ENCODE results near the gene ACBD6. TPM values are rescaled to one million over a fixed set of nuclear protein-coding genes. Genes with fewer than 3 reads are reported as not detected.

The ACBD6 gene
- total RNA-seq, 1 experiment from 2014 or later, result 58.4 TPM

DNA sequence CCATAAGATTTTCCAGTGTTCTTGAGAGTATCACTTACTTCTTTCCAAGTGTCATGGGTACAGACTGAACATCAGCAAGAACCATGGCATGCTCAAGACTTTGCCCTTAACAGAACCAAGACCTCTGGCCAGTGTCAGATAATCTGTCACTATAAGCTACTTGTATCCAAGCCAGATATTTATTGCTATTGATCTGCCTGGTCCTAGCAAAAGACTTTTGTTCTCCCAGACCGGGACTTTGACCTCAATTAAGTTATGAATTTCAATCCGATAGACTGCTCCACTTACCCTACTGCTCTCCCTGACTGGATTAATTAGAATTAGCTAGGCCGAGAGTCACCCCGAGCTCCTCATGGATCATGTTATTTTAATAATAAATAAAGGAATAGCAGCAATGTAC, 129.6 kb downstream of the ACBD6 start:
- no peak for DNase-seq (ENCODE audit: low spot score)

DNA sequence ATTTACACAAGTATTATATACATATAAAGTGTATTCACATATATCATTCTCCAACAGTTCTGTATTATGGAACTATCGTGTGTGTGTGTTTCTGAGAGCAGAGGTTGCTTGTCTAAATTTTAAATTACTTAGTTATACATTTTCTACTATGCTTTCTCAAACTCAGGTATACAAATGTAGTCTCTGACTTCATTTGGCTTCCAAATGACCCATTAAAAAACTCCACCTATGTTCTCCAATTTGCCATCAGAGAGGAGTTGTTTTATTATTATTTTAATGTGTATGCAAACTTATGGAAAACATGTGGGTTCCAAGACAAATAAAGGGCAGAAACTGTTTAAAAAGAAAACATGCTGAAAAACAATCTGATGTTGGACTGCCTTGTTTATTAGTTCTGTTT, 131.8 kb downstream of the ACBD6 start:
- DNase-seq (ENCODE audit: low spot score), result no peak

- no peak for DNase-seq (ENCODE audit: low spot score)
Measured at GRCh38 chr1:180370188-180370587, 132.2 kb downstream of the ACBD6 start.

DNA sequence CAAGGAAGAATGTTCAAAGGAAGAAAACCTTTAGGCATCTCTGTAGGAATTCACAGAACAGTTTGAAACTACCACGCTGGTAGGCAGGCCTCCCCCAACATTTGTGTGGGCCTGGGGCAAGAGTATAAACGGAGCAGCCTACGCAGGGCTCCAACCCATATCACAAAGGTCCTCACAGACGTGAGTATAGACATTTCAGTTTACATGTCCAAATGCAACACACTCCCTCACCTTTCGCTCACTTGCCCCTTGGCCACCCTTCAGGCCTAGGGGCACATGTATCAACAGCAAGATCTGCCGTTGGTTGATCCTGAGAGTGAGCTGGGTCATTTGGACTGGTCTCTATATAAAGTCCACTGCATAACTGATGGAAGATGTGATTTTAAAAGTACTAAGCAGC, 133.3 kb downstream of the ACBD6 start:
- no peak for DNase-seq (ENCODE audit: low spot score)

GRCh38 chr1:180366371-180367068, 135.9 kb downstream of the ACBD6 start:
- no peak for DNase-seq (ENCODE audit: low spot score)

- DNase-seq (ENCODE audit: low spot score), result peak; percentile 38
Measured at GRCh38 chr1:180365039-180365438, 137.3 kb downstream of the ACBD6 start.

GRCh38 chr1:180363246-180363995, 139.0 kb downstream of the ACBD6 start:
- DNase-seq (ENCODE audit: low spot score), result no peak

GRCh38 chr1:180360333-180361075, 141.9 kb downstream of the ACBD6 start:
- no peak for DNase-seq (ENCODE audit: low spot score)

GRCh38 chr1:180358649-180359048, 143.7 kb downstream of the ACBD6 start:
- DNase-seq (ENCODE audit: low spot score), result no peak

DNA sequence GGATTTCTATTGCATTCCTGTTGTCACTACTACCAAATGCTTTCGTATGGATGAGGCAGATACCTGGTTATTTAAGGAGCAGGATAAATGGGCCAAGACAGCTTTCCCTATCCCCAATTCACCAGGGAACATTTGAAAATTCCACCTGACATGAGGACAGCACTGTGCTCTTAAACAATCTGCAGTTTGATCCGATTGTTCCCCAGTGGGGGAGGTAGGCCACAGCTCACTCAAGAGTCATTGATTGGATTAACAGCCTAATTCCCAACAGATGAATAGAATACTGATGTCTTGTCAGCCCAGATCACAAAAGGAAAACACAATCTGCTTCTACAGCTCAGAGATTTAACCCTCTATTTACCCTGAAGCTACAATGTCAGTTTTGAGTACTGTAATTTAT, 148.4 kb downstream of the ACBD6 start:
- no peak for DNase-seq (ENCODE audit: low spot score)

- no peak for DNase-seq (ENCODE audit: low spot score)
Measured at GRCh38 chr1:180352588-180352987, 149.8 kb downstream of the ACBD6 start.

DNA sequence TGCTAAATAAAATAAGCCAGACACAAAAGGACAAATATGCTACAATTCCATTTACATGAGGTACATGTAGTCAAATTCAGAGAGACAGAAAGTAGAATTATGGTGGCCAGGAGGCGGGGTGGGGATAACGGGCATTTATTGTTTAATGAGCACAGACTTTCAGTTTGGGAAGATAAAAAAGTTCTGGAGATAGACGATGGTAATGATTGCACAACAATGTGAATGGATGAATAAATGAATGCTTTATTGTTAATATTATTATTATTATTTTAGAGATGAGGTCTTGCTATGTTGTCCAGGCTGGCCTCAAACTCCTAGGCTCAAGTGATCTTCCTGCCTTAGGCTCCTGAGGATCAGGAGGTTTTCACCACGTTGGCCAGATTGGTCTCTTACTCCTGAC, 150.4 kb downstream of the ACBD6 start:
- no peak for DNase-seq (ENCODE audit: low spot score)

- no peak for DNase-seq (ENCODE audit: low spot score)
Measured at GRCh38 chr1:180345148-180345547, 157.2 kb downstream of the ACBD6 start.

GRCh38 chr1:180343921-180344769, 158.2 kb downstream of the ACBD6 start:
- DNase-seq (ENCODE audit: low spot score), result peak; percentile 22

DNA sequence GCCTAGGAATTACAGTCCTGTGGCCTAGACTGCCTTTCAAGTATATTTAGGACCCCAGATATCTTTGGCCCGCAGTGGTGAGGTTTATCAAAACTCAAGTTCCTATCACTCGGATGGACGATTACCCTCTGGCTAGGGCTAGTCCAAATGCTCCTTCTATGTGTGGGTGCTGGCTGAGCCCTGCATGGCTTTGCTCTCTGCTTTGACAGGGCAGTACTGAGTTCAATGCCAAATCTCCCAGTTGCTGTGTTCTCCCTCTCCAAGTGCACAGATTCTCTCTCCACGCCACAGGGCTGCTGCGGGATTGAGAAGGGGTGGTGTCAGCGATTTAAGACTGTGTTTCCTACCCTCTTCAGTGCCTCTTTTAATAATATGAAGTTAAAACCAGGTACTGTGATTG, 175.3 kb downstream of the ACBD6 start:
- no peak for DNase-seq (ENCODE audit: low spot score)

GRCh38 chr1:180312926-180313325, 189.5 kb downstream of the ACBD6 start:
- no peak for DNase-seq (ENCODE audit: low spot score)

DNA sequence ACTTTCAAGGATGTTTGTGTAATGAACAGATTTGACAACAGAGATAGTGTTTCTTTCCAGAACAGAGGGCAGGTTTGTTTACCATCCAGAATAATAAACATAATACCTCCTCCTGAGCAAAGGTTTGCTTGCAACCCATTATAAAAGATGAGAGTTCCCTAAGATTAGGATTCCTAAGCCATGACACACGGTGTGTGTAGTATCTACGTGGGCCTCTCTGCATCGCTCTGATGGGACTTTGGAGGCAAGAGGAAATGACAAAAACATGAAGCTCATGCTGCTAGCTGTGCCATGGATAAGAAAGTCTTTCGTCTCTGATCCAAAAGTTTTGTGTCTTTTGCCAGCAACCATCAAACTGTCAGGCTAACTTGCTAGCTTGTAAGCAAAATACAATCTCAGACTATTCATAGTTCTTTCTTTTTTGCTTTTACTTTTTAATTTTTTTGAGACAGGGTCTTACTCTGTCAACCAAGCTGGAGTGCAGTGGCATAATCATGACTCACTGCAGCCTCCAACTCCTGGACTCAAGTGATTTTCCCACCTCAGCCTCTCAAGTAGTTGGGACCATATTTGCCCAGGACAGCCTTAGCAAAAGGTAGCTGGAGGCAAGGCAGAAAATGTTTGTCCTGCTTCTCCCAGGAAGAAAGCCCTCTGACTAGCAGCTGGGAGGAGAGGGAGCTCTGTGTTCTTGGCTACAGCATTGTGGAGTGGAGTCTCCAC, 191.2 kb downstream of the ACBD6 start:
- DNase-seq (ENCODE audit: low spot score), result no peak

GRCh38 chr1:180310095-180310494, 192.3 kb downstream of the ACBD6 start:
- no peak for DNase-seq (ENCODE audit: low spot score)

- DNase-seq (ENCODE audit: low spot score), result peak; percentile 34
Measured at GRCh38 chr1:180309338-180309737, 193.0 kb downstream of the ACBD6 start.

DNA sequence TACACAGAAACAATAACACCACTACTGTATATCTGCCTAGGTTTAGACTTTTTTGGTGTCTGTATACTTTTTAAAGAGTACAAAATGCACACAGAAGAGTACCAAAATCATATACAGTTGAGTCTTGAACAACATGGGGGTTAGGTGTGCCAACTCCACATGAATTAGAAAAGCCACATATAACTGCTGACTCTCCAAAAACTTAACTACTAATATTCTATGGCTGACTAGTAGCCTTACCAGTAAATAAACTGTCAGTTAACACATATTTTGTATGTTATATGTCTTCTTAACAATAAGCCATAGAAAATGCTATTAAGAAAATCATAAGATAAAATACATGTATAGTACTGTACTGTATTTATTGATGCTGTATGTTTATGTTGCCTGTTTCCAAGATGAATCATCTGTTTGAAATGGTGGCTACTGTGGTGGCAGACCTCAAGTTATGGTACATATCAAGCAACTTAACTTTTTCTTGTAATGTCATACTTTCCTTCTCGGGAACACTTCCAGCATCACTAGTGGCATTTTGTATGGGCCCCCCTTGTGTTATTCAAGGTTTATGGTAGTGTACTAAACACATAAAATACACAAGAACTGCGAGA, 201.1 kb downstream of the ACBD6 start:
- DNase-seq (ENCODE audit: low spot score), result no peak
